ENCODE measurements around the gene FIGN.

FIGN gene

DNA sequence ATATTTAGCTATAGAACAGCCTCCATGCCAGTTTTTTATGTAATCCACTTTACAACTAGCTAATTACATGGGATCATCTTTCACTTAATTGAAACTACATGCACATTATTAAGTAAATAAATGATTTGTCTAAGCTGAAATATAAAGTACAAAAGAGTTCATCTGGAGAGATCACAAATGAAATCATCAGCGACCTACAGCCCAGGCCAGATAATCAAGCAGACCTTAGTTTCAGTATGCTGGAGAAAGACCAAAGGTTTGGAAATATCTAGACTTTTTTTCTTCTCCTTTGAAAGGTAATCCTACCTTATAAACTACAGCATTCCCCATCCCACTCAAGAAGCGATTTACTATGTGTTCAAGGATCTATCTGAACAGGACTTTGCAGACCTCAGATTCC lies 26.5 kb downstream of the FIGN start:
- DNase-seq (ENCODE audit: low read depth in 2 of 2) = no peak

DNA sequence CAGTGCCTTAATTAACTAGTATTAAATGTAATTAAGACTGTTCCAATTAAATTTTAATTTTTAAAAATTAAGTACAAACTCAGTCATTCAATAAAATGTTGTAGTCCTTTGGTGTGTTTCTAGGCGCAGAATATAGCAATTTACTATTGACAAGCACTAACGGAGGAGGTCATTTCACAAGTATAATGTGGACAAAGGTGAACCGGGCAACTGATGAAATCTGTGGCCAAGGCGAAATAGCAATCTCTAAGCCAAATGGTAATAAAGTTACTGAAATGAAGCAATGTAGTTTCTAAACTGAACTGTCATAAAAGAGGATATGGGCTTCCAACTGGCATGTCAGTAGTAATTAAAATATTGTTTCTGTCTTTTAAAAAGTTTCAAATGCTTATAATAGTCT lies 27.5 kb downstream of the FIGN start:
- DNase-seq (ENCODE audit: low read depth in 2 of 2) = no peak

DNA sequence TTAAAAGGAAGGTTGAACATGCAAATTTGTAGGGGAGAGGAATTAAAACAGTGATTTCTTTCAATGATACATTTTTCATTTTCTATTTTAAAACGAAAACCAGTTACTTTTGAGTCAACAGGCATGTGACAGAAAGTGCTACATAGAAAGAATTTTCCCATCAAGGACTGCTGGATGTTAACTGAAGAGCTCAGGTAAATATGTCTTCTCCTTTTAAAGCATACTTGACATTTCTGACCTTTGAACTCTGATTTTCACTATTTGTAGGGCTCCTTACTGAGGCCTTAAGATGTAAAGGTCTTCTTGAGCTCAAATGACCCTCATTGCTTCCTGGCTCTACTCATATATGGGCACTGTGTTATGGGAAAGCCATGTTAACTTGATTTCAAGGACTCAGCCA lies 32.4 kb downstream of the FIGN start:
- DNase-seq (ENCODE audit: low read depth in 2 of 2) = no peak

DNA sequence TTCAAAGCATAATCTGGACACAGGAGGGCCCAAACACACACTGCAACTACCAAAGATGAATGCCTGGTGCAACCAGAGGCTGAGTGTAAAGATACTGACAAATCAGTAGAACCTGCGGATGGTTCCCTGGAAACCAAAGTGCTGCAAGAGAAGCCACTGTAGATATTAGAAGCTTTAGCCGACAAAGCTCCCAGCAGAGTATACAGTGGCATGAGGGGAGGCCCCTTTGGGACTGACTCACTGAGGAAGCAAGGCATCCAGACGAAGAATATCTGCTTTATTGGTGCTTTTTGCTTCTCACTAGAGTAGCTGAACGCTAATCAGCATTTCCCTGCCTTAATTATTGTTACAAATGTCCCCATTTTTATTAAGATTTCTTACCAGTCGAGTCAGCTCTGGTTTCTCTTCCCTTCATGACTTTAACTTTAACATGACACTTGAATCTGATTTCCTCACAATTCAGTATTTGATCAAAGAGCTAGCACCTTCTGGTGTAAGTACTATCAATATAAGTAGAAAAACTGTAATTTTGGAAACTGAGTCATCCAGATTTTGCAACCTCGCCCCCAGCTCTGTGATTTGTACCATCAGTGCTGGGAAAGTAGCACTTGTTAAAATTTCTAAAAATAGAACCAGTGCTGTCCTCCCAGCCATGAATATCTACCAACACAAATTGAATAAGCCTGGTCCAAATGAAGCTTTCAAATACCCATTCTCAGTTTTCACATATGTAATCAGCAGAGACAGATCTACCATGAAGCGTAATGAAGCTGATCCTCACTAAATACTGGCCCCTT lies 34.2 kb downstream of the FIGN start:
- DNase-seq (ENCODE audit: low read depth in 2 of 2) = no peak

DNA sequence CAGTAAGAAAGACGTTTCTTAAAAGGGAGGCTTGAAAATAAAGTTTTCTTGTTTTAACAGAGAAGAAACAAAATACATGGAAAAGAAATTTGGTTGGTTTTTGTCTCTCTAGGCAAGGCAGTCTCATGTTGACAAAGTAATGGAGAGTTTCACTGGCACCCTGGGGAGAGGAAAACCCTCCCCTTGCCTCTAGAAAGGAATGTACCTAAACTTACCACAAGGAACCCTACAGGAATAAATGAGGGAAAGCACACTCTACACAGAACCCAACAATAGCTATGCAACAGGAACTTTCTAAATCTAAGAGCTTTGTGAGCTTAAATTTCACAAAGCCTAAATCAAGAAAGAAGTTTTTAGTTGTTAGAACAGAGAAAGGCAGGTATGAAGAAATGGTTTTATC lies 37.0 kb downstream of the FIGN start:
- DNase-seq (ENCODE audit: low read depth in 2 of 2) = no peak

GRCh38 chr2:163697846-163698637 lies 37.8 kb downstream of the FIGN start:
- DNase-seq (ENCODE audit: low read depth in 2 of 2) = no peak

DNA sequence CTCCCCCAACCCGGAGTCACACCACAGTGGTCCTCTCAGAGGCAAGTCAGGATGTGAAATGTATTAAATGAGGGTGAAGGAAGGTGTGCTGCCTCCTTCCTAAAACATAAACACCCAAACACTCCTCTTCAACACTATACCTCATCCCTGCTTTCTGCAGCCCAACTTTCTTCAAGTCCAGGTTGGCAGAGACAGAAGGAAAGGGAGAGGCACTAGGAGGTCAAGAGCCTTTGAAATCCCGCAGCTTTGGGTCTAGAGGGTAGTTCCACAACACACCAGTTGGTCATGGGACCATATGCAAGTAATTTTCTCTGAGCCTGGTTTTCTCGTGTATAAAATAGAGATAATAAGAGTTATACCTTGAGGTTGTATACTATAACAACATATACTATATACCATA lies 38.4 kb downstream of the FIGN start:
- DNase-seq (ENCODE audit: low read depth in 2 of 2) = no peak

GRCh38 chr2:163693484-163693883 lies 42.3 kb downstream of the FIGN start:
- DNase-seq (ENCODE audit: low read depth in 2 of 2) = no peak

GRCh38 chr2:163692611-163693482 lies 43.0 kb downstream of the FIGN start:
- DNase-seq (ENCODE audit: low read depth in 2 of 2) = no peak

DNA sequence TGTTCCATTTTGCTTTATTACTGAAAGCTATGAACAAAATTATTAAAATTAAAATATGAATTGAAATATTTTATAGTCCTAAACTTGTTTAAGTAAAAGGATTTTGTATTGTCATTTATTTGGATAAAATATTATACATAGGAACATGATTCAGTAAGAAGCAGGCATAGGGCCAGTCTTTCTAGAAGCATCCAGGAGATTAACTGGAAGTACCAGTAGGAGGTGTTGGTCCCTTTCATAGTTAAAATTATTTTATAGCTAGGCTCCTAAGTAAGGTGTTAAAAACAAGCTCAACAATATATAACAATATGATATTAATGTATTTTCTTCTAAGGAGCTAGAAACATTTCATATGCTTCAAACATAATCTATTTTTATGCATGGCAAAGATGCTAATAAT lies 43.7 kb downstream of the FIGN start:
- DNase-seq (ENCODE audit: low read depth in 2 of 2) = no peak

GRCh38 chr2:163690896-163691295 lies 44.9 kb downstream of the FIGN start:
- DNase-seq (ENCODE audit: low read depth in 2 of 2) = no peak

- no peak for DNase-seq (ENCODE audit: low read depth in 2 of 2)
Measured at GRCh38 chr2:163687217-163687616, 48.6 kb downstream of the FIGN start.

DNA sequence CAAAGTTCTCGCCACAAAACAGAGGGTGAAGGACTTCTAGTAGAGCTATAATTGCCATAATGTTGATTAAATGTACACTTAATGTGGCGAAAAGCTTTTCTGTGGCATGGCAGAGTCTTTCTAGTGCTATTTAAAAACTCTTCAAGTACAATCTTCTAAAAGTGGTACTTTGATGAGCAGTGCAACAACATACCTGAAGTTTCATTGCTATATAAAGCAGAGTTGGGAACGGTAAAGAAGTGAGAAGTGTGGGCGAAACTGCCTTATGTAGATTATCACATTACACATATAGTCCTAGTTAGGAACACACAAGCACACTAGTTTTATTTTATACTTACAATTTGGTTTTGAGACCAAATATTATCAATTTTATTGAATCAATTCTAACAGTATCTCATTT lies 49.5 kb downstream of the FIGN start:
- DNase-seq (ENCODE audit: low read depth in 2 of 2) = no peak

- DNase-seq (ENCODE audit: low read depth in 2 of 2) = no peak
Measured at GRCh38 chr2:163682695-163683094, 53.1 kb downstream of the FIGN start.

DNA sequence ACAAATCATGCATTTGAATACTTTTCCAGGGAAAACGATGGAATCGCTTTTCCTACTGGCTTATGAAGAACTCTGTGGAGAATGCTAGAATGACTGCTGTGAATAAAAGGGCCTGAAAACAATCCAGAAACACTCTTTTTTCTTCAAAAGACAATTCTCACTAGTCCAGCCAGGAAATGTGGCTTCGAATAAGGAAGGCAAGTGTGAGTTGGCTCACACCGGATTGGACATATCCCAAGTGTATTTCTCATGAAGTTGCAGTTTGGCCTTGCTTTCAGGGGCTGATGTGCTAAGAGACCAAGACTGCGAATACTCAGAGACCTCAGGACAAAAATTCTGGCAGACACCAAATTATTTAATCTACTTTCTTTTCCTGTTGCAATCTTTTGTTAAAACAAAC lies 54.1 kb downstream of the FIGN start:
- no peak for DNase-seq (ENCODE audit: low read depth in 2 of 2)

DNA sequence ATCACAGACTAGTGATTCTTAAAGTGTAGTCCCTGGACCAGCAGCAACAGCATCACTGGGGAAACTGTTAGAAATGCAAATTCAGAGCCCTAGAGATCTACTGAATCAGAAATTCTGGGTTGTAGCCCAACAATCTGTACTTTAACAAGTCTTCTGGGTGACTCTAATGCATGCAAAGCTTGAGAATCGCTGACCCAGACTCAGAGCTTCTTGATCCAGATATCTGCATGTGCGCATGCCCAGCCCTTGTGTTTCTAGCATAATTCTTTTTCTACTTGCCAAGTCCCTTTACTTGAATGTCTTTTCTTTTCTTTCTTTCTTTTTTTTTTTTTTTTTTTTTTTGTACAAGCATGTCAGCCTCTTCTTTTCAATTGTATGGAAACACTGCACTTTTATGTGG lies 60.4 kb downstream of the FIGN start:
- DNase-seq (ENCODE audit: low read depth in 2 of 2) = no peak

DNA sequence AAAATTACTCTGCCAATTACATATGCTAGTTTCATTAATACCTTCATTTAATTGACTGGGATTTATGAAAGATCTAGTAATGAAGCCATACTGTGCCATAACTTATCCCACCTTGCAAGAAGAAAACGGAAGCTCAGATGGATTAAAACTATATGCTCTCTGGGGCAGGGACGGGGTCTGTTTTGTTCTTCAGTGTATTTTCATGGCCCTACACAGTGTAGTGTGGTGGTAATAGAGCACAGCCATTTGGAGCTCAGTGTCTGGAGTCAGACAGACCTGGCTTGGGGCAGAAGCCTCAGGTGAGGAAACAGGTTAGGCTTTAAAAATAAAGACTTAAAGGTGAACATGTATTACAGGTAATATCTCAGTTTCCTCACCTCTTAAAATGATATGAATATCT lies 62.3 kb downstream of the FIGN start:
- DNase-seq (ENCODE audit: low read depth in 2 of 2) = no peak

- no peak for DNase-seq (ENCODE audit: low read depth in 2 of 2)
Measured at GRCh38 chr2:163670929-163671328, 64.9 kb downstream of the FIGN start.

- no peak for DNase-seq (ENCODE audit: low read depth in 2 of 2)
Measured at GRCh38 chr2:163669506-163669905, 66.3 kb downstream of the FIGN start.

DNA sequence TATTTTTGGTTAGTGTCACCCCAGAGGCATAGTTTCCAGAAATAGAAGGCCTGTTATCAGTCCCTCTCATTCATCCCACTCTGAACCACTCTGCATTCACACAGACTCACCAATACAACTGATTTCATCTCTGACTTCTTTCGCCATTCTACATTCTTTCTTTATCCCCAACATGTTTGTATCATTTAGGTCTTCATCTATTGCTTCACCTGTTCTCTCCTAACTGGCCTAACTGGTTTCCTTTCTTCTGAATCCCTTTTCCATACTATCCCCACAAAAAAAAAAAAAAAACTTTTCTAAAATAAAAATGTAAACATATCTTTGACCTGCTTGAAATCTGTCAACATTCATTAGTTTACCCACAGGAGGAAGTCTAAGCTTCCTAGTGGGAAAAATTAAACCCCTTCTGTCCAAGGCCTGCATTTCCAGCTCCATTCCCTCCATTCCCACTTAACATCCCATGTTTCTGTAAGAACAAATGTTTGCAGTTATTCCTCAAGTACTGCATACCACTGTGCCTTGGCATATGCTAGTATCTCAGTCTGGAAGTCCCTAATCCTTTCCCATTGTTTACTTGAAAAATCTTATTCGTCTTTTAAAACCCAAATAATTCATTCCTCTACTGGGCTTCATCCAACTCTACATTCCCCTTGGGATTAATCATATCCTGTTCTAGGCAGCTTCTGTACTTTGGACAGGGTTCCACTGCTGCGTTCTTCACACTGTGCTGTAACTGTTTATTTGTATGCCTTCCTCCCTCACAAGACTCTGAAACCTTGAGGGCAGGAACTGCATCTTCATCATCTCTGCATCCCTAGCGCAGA lies 68.5 kb downstream of the FIGN start:
- DNase-seq (ENCODE audit: low read depth in 2 of 2) = no peak

DNA sequence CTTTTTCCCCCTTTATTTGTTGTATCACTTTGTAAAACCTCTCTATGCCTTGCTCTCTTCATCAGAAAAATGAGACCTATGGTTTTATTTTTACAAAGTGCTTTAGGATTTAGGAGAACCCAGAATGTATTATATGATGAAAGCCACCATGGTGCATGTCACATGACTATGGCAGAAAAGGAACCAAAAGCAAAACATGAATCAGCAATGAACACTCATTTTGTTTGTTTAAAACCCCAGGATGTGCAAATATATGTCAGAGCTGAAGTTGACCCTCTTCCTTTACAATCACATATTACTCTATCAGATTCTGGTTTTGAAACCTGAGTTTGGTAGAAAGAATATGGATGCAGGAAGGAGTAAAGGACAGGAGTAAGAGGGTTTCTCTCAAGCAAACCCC lies 70.0 kb downstream of the FIGN start:
- no peak for DNase-seq (ENCODE audit: low read depth in 2 of 2)

- no peak for DNase-seq (ENCODE audit: low read depth in 2 of 2)
Measured at GRCh38 chr2:163665051-163665450, 70.8 kb downstream of the FIGN start.
